Measurements from ENCODE around the gene C11orf58.

Gene C11orf58

DNA sequence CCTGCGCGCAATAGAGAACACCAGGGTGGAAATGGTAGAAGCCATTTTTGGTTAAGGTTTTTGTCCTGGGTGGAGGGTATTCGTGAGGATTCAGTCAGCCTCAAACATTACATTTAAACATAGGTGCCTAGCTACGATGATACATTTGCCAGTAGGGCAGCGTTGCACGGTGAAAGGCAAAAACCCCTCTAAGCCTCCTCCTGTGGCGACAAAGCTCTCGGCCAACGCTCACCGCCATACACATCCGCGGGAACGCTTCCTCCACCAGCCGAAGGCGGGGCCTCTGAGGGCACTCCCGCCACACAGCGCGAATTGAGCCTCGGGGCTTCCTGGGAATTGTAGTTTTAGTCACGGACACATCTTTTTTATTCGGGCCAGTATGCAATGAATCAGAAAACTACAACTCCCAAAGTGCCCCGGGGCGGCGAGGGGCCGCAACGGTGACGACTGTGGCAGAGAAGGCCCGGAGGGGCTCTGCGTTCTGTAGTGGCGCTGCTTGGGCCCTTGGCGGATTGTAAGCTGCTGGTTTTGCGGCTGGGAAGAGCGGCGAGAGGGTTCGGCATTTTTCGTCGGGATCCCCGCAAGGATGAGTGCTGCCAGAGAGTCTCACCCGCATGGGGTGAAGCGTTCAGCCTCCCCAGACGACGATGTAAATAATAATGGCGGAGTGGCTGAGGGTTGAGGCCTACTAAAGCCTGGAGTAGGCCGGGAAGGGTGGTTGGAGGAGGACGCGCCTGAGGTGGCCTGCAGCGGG lies at the start of gene C11orf58:
C11orf58 (plus strand) TSS at position 455 of the 754 bp plus-strand sequence; CDS start at position 587, 132 bp downstream.
- peak; percentile 99 for DNase-seq (ENCODE audit: low spot score)

DNA sequence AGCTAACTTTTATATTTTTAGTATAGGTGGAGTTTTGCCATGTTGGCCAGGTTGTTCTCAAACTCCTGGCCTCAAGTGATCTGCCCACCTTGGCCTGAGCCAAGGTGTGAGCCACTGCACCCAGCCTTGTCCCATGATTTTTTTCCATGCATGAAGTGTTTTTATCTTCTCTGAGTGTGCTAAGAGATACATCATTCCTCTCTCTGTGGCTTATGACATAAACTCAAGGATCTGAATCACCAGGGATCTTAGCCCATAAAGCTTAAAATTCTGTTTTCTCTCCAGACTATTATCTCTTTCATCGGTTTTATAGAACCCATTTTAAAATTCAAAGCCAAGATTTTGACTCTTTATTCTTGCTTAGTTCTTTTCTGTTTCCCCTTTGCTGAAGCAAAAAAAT lies 48.4 kb upstream of the C11orf58 start:
- no peak for DNase-seq (ENCODE audit: low spot score)

DNA sequence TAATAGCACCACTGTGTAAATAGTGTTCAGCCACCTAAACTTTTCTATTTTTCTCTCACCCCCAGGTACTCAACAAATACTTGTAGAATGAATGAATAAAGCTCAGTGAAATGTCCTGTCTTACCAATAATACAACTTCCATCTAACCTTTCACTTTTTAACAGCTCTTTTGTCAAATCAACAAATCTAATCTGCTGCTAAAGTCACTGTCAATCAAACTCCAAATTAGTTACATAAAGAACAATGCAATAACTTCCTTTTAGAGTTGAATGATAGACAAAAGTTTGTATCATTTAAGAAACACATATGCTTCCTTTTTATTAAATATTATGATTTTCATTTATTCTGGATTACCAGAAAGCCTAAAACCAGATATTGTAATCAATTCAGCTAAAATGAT lies 34.7 kb upstream of the C11orf58 start:
- no peak for DNase-seq (ENCODE audit: low spot score)

DNA sequence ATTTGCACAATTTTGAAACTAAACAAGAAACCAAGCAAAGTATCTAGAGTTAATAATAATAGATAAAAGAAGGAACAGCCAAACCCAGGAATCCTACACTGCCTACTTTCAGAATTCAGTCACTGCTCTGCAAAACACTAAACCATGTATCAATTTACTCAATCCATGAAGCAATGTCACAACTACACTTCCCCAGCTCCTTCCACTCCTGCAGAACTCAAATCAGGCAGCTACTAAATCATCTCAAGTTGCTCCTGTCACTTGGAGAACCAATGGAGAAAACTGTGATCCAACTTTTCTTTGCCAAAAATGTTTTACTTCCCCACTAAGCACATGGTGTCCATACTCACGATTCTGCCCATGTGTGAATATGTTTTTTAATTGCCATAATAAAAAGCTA lies 24.9 kb upstream of the C11orf58 start:
- no peak for DNase-seq (ENCODE audit: low spot score)

DNA sequence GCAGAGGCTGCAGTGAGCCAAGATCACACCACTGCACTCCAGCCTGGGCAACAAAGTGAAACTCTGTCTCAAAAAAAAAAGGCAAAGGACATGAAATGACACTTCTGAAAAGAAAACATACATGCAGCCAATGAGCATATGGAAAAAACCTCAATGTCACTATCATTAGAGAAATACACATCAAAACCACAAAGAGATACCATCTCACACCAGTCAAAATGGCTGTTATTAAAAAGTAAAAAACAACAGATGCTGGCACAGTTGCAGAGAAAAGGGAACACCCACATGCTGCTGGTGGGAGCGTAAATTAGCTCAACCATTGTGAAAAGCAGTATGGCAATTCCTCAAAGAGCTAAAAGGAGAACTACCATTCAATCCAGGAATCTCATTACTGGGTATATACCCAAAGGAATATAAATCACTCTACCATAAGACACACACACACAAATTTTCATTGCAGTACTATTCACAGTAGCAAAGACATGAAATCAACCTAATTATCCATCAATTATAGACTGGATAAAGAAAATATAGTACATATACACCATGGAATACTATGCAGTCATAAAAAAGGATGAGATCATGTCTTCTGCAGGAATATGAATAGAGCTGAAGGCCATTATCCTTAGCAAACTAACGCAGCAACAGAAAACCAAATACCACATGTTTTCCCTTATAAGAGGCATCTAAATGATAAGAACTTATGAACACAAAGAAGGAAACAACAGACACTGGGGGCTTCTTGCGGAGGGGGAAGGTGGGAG lies 15.7 kb upstream of the C11orf58 start:
- DNase-seq (ENCODE audit: low spot score), result no peak

DNA sequence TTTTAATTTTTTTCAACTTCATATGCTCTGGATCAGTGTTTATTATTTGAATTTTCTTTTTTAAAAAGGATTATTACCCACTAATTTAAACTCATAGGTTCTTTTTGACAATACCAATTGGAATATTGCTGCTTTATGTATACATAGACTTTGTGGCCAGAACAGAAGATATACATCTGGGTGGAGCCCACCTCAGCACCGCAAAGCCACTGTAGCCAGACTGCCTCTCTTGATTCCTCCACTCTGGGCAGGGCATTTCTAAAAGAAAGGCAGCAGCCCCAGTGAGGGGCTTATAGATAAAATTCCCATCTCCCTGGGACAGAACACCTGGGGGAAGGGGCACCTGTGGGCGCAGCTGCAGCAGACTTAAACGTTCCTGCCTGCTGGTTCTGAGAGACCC lies 10.6 kb upstream of the C11orf58 start:
- DNase-seq (ENCODE audit: low spot score), result no peak

DNA sequence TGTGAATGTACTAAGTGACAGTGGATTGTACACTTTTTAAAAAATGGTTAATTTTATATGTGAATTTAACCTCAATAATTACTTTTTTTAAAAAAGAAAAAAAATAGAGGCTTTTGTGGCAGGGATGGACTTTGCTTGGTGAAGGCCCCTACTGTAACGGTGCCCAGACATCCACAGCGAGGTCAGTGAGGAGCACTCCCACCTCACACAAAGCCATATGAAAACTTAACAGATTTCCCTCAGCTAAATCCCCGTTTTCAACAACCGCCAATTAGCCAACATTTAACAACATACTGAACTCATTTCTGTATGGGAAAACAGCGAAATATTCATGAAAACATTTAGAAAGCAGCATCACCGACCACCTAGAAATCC lies 642 bp upstream of the C11orf58 start:
- DNase-seq (ENCODE audit: low spot score), result no peak

DNA sequence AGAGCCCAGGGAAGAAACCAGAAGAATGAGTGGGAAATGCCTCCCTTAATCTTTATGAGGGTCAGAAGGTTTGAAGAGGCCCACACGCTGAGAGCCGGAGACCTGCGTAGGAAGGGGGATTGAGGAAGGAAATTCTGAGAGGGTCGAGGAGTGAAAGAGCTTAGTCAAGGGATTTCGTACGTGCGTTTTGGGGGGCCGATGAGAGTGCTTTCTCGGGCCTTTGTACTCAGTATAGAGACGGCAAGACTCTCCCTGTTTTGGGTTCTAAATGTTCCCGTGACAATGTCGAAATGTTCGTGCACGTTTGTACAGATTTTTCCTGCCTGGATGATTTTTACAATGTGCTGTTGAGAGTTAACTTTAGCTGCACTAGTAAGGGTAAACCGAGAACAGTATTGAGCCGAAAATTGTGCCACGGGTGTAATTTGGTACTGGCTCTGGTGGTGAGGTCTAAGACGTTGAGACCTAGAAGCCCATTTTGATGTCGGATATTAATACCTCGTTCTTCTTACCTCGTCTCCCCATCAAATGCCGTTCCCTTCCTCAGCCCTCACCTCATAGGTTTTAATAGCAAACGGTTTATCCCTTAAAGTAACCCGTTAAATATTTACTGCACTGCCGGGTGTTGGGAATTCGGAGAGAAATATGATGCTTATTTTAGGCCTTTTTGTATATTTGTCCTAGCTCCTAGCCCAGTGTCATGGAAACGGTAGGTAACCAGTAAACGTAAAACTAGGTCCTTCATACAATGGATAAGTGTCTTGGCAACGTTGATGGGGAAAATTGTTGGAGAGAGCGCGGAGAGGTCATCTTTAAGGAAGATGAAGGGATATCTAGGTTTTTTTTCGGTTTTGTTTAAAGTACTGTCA lies 734 bp downstream of the C11orf58 start:
- DNase-seq (ENCODE audit: low spot score), result peak; percentile 17

DNA sequence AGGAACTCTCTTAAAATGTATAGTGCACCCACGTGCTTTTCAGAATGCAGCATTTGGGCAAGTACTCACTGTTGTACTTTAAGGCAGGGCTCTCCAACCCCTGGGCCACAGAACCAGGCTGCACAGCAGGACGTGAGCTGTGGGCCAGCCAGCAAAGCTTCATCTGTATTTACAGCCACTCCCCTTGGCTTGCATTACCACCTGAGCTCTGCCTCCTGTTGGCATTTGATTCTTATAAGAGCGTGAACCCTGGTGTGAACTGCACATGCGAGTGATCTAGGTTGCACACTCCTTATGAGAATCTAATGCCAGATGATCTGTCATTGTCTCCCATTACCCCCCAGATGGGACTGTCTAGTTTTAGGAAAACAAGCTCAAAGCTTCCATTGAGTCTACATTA lies 3.0 kb downstream of the C11orf58 start:
- no peak for DNase-seq (ENCODE audit: low spot score)

DNA sequence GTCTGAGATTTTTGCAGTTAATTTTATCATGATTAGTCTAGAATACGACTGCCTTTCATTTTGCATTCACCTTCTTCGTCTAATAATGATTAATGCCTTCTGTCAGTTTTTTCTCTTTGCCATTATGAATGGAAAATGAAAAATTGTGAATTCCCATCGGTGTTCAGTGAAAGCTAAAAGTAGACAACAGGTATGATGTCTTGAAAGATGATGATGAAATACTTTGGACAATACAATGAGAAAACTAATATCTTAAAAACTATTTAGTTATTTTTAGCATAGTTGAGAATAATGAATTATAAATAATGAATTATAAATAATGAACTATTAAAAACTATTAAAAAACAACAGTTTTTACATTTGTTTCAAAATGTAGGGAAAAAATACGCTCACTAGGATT lies 5.0 kb downstream of the C11orf58 start:
- no peak for DNase-seq (ENCODE audit: low spot score)

DNA sequence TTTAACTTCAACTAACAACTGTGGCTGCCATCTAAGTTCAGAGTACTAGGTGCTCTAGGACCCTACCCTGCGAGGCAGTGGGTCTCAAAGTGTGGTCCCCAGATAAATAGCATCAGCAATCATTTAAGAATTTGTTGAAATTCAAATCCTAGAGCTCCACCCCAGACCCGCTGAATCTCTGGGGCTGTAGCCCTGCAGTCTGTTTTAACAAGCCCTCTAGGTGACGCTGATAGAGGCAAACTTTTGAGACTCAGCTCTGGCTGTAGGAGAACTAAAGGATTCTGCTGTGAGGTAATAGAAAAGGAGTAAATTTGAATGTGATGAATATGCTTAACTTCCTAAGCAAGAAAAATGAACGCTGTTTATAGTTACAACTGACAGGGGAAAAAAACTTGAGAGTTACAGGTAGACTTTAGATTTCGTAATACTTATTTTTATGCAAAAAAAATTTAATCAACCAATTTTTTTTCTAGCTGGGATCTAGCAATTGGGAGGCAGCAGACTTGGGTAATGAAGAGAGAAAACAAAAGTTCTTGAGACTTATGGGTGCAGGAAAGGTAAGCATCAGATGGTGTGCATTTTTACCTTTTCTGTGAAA lies 5.8 kb downstream of the C11orf58 start:
- DNase-seq (ENCODE audit: low spot score), result no peak

DNA sequence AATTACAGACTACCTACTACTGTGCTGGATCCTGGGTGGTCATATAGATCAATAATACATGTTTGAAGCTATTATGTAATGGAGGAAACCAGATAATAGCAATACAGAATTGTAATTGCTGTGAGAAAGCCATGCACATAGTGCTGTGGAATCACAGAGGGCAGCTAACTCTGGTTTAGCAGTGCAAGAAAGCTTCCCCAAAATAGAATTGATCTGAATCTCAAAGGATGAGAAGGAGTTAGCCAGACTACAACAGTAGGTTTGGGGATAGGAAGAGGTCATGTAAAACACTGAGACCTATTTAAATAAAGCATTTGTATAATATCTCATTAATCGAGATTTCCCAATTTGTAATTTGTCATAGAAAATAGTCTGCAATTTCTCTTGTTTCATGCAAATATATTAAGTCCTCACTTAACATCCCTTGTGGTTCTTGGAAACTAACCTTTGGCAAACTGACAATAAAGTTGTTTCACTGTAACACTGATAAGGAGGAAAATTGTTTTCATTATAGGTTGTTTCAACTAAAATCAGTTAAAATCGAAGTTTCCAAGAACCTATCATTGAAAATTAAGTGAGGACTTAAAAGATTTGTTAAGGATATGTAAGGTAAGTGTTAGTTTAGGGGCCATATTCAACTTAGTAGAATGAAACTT lies 7.6 kb downstream of the C11orf58 start:
- DNase-seq (ENCODE audit: low spot score), result no peak

DNA sequence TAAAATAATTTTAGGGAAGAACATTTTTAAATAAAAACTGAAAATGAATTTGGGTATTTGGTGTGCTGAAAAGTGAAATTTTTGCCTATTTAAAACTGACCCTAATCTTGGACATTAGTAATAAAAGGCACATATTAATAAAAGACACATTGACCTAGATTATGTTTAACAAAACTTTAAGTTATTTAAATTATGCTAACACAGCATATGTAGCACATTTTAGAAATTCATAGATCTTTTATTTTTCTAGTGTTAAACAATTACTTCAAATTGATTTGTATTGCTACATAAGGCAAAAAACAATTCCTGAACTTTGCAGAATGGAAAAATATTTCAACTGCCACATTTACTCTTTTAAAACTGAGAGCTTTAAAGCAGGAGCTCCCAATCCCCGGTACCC lies 10.6 kb downstream of the C11orf58 start:
- DNase-seq (ENCODE audit: low spot score), result no peak

DNA sequence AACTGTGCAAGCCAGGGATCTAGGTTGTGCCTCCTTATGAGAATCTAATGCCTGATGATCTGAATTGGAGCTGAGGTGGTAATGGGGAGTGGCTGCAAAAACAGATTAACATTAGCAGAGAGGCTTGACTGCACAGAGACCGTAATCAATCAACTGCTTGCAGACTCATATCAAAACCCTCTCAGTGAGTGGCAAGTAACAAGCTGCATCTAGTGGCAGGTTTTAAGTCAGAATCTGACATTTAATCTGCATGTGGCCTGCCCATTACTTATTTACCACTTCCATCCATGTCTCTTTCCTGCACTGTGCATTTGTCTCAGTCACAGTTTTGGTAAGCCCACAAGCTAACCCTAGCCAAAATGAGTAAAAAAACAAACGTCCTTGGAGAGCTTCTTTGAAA lies 11.2 kb downstream of the C11orf58 start:
- no peak for DNase-seq (ENCODE audit: low spot score)

DNA sequence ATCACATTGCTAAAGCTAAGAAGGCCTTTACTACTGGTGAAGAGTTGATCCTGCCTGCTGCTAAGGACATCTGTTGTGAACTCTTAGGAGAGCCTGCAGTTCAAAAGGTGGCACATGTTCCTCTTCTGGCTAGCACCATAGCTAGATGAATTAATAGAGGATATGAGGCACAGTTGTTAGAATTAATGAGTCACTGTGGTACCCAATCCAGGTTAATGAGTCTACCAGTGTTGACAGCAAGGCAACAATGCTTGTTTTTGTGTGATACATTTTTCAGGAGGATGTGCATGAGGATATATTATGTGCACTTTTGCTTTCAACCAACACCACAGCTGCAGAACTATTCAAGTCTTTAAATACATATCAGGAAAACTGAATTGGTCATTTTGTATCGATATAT lies 12.0 kb downstream of the C11orf58 start:
- no peak for DNase-seq (ENCODE audit: low spot score)

DNA sequence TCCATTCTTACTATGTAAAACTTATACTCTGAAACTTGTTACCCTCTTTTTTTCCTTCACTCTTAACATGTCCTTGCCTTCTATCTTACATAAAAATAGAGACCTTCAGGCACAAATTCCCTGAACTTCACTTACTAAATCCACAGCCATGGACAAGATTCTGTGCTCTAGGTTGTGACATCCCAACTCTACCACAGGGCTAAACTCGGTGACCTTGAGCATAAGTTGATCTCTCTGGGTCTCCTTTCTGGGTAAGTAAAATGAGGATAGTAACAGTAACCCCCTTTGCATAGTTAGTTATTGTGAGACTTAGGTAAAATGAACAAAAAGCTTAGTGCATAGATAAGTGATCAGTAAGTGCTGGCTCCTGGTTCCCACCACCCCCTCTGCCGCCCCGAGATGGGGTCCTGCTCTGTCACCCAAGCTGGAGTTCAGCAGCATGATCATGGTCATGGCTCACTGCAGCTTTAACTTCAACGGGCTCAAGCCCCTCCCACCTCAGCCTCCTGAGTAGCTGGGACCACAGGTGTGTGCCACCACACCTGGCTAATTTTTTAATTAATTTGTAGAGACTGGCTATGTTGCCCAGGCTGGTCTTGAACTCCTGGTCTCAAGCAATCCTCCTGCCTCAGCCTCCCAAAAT lies 20.1 kb downstream of the C11orf58 start:
- DNase-seq (ENCODE audit: low spot score), result no peak

DNA sequence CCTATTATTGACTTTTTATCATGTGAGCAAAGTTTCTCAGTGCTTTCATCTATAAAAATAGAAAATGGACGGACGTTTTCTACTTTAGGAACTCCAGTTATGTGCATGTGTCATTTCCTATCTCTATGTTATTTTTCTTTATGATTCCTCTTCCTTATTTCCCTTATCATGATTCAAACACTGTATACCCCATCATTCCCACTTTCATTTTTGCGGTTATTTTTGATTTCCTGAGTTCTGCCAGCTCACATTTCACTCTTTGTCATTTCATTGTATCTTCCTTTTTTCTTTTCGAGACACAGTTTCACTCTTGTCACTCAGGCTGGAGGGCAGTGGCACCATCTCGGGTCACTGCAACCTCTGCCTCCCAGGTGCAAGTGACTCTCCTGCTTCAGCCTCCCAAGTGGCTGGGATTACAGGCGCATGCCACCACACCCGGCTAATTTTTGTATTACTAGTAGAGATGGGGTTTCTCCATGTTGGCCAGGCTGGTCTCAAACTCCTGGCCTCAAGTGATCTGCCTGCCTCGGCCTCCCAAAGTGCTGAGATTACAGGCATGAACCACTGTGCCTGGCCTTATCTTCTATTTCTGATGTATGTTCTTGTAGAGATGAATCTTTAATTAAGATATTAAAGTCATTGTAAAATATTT lies 21.5 kb downstream of the C11orf58 start:
- DNase-seq (ENCODE audit: low spot score), result no peak

DNA sequence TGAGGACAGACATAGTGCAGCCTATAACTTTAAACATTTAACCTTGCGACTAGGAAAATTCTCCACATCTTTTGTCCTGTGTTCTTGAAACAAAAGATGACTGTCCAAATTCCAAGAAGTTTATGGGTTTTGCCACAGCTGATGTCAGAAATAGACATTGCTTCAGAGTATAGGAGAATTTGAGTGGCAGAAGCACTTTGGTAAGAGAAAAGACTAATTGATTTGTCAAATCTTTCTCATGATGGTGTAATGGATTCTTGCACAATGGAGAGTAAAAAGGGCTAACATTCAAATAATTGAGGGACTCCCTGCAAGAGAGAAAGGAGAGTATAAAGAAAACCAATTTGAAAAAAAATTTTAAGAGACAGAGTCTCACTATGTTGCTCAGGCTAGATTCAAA lies 25.3 kb downstream of the C11orf58 start:
- no peak for DNase-seq (ENCODE audit: low spot score)

DNA sequence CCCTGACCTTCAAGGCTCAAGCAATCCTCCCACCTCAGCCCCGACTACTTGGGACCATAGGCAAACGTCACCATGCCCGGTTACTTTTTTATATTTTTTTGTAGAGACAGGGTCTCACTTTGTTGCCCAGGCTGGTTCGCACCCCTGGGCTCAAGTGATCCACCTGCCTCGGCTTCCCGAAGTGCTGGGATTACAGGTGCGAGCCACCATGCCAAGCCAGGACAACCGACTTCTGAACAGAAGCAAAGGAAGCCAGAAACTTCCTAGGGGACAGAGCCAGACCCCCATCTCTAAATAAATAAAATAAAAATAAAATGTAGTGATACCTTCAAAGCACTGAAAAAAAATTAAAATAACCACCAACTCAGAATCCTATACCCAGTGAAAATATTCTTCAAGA lies 26.4 kb downstream of the C11orf58 start:
- DNase-seq (ENCODE audit: low spot score), result no peak

DNA sequence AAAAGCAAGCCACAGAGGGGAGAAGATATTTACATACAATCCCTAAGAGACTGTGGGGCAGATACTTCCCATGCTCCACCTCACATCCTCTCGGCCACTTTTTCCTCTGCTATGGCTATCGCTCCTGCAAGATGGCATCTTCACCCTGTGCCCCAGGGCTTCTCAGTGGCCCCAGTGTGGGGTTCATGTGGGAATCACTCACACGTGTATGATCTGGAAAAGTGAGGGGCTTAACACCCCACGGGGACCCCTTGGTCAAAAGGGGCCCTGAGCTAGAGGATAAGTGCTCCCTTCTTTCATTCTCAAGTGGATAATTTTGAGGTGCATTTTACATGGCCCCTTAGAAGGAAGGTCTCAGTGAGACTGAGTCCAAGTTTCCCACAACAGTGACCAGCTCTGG lies 28.7 kb downstream of the C11orf58 start:
- DNase-seq (ENCODE audit: low spot score), result no peak

DNA sequence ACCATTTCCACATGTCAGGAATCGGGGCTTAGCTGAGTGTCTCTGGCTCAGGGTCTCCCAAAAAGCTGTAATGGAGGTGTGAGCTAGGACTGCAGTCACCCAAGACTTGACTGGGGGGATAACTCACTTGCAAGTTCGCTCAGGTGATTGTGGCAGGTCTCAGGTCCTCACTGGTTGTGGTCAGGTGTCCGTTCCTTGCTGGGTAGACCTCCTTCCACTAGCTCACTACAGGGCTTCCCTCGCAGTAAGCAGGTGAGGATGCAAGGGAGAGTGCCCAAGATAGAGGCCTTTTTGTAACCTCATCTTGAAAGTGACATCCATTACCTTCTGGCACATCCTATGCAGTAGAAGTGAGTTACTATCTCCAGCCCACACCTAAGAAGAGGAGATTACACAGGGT lies 29.5 kb downstream of the C11orf58 start:
- no peak for DNase-seq (ENCODE audit: low spot score)

Data from pons (tissue), 1 donor.